ENCODE measurements around the gene TCEA3.

Gene TCEA3

GRCh38 chr1:23421343-23421742 is 3.2 kb downstream of the TCEA3 start:
- no peak for DNase-seq (ENCODE audit: low read depth)

GRCh38 chr1:23420778-23421177 is 3.8 kb downstream of the TCEA3 start:
- DNase-seq (ENCODE audit: low read depth): no peak

- DNase-seq (ENCODE audit: low read depth): no peak
Measured at GRCh38 chr1:23419180-23419579, 5.4 kb downstream of the TCEA3 start.

GRCh38 chr1:23417570-23417969 is 7.0 kb downstream of the TCEA3 start:
- DNase-seq (ENCODE audit: low read depth): no peak

- DNase-seq (ENCODE audit: low read depth): no peak
Measured at GRCh38 chr1:23416964-23417363, 7.6 kb downstream of the TCEA3 start.

- no peak for DNase-seq (ENCODE audit: low read depth)
Measured at GRCh38 chr1:23408797-23409290, 15.7 kb downstream of the TCEA3 start.

GRCh38 chr1:23407016-23407630 is 17.4 kb downstream of the TCEA3 start:
- no peak for DNase-seq (ENCODE audit: low read depth)

GRCh38 chr1:23405946-23406345 is 18.6 kb downstream of the TCEA3 start:
- no peak for DNase-seq (ENCODE audit: low read depth)

GRCh38 chr1:23403735-23404486 is 20.6 kb downstream of the TCEA3 start:
- peak; percentile 69 for DNase-seq (ENCODE audit: low read depth)

GRCh38 chr1:23403355-23403734 is 21.2 kb downstream of the TCEA3 start:
- no peak for DNase-seq (ENCODE audit: low read depth)

GRCh38 chr1:23403038-23403336 is 21.6 kb downstream of the TCEA3 start:
- no peak for DNase-seq (ENCODE audit: low read depth)

GRCh38 chr1:23402286-23403037 is 22.1 kb downstream of the TCEA3 start:
- DNase-seq (ENCODE audit: low read depth): no peak

- no peak for DNase-seq (ENCODE audit: low read depth)
Measured at GRCh38 chr1:23401313-23401712, 23.2 kb downstream of the TCEA3 start.

- DNase-seq (ENCODE audit: low read depth): no peak
Measured at GRCh38 chr1:23400324-23401114, 24.0 kb downstream of the TCEA3 start.

- DNase-seq (ENCODE audit: low read depth): no peak
Measured at GRCh38 chr1:23399229-23399628, 25.3 kb downstream of the TCEA3 start.

- no peak for DNase-seq (ENCODE audit: low read depth)
Measured at GRCh38 chr1:23397908-23398307, 26.6 kb downstream of the TCEA3 start.

- no peak for DNase-seq (ENCODE audit: low read depth)
Measured at GRCh38 chr1:23396380-23396779, 28.2 kb downstream of the TCEA3 start.

- DNase-seq (ENCODE audit: low read depth): no peak
Measured at GRCh38 chr1:23395849-23396248, 28.7 kb downstream of the TCEA3 start.

- DNase-seq (ENCODE audit: low read depth): no peak
Measured at GRCh38 chr1:23395154-23395724, 29.3 kb downstream of the TCEA3 start.

- DNase-seq (ENCODE audit: low read depth): no peak
Measured at GRCh38 chr1:23394684-23395083, 29.9 kb downstream of the TCEA3 start.

- DNase-seq (ENCODE audit: low read depth): no peak
Measured at GRCh38 chr1:23394181-23394580, 30.4 kb downstream of the TCEA3 start.

- no peak for DNase-seq (ENCODE audit: low read depth)
Measured at GRCh38 chr1:23393706-23394105, 30.8 kb downstream of the TCEA3 start.

Measured in stimulated activated CD4-positive, alpha-beta T cell treated with anti-CD3 and anti-CD28 coated beads, Interleukin-2, amount 100 ng/mL, for 4 hours (primary cell).